H4 (cell line): ENCODE measurements around the gene SULF2. TPM values are rescaled to one million over a fixed set of nuclear protein-coding genes. Genes with fewer than 3 reads are reported as not detected.

ENCODE experiments used
- DNase-seq: peaks from one replicate; pipeline ENCODE4 v3.0.0-alpha.2; 2015; ENCODE audit warnings: low spot score
- total RNA-seq: library from RNA; depleted of rRNA; stranded (reverse); fragments of >200 nt; shearing (Covaris generic); gene quantifications from 2 replicates; pipeline ENCODE4 v1.2.3, GENCODE V29; 2014

The SULF2 gene
- total RNA-seq, 1 experiment from 2014 or later: 269 TPM

GRCh38 chr20:47669152-47669425 lies 116.2 kb downstream of the SULF2 start:
- no peak for DNase-seq

DNA sequence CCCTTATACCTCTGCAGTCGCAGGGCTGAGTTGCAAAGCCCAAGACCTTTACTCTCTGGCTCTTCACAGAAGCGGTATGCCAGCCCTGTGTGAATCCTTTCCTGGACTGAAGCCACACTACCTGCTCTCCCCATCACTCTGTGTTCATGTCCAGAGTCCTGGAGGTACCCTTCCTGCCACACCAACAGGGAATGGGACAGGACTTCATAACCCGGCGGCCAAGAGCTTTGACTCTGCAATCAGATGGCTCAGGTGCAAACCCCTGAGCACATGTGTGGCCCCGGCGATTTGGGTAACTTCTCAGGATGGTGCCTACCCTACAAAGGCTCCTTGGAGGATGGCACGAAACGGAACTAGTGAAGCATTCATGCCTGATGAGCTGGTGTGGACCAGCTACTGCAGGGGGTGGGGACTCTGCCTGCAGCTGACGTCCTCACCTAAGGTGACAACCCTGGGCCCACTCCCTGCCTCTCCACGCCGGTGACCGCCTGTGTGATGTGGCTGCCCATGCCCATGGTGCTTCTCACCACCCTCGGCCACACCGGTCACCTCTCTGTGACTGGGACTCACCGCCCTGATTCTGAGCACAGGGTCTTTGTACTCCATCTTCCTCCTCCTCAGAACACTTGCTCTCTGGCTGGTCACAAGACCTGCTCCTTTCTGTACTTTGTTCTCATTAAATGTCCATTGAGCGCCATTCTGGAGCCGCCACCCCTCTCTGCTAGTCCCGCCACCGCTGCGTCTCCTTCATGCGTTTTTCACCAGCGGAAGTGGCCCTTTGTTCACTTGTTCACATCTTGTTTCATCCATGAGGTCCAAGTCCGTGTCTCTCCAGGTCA lies 116.7 kb downstream of the SULF2 start:
- DNase-seq: no peak

- DNase-seq: no peak
These were observed 117.6 kb downstream of the SULF2 start for GRCh38 chr20:47667531-47668312.

DNA sequence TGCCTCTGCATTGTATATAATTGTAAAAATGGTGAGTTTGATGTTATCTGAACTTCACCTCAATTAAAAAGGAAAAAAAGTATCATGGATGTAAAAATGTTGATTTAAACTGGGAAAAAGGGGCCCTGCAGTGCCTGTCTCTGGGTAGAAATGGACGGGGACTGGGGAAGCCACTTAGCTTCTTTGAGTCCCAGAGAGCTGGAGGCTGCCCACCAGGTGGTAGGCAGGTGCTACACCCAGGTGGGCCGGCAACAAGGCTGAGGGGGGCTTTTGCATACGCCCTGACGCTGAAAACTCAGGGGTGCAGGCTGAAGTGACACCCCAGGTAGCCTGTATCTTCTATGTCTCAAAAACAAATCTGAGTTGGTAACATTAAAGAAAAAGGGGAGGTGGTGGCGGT lies 118.2 kb downstream of the SULF2 start:
- DNase-seq: no peak

DNA sequence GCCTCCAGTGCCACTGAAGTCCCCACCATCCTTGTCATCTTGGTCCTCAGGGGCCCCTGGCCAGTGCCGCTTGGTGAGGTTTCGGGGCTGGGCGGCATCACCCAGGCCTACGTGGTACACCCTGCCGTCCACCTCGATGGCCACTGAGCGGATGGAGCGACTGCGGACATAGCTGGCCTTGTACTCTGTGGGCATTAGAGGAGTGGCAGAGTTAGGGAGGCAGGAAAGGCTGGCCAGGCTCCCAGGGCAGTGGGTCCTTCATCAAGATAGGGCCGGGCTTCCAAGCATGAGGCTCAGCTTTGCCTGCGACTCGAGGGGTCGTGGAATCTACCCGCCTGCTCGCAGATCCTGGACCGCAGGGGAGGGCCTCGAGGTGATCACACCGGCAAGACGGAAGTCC lies 119.0 kb downstream of the SULF2 start:
- DNase-seq: no peak

DNA sequence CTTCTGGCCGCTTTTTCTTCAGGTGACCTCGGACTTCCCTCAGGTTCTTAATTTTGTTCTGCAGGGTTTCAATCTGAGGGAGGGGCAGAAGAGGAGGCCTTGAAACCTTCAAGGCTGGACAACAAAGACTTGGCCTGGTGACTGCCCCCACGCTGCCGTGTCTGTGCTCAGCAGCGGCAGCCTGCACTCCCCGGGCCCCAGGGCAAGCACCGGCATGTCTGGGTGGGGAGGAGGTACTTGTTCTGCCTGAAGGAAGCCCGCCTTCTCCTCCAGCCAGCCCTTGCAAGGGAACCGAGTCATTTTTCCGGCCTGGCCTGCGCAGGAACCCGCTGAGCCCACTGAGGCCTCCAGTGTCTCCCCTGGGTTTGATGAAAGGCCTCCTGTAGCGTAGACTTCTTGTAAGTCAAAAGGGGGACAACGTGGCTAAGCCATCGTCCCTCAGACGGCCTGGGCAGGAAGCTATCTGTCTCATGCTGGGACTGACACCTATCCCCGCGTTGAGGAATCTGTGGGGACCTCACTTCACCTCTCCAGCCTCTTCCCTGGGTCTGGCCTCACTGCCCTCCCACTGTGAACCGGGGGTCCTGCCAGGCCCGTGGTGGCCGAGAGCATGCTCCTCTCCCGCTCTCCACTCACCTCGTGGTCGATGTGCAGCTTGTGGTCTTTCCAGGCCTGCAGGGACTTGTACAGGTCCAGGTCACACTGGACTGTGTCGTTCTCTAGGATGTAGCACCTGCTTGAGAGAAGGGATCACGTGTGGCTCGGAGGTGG lies 119.9 kb downstream of the SULF2 start:
- no peak for DNase-seq

DNA sequence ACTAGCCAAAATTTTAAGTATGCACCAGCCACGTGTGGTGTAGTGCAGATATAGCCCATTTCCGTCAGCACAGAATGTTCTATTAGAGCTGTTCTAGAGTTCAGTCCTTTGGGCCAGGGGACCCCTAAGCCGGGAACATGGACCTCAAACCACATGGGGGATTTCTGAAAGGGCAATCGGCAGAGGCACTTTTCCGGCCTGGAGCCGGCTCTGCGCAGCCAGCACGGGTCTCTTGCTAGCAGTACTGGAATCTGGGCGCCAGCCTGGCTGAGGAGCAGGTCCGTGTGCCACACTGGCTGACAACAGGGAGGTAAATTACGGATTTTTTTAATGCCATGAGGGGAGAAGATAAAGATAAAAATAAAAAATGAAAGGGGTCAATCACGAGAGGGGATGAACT lies 120.5 kb downstream of the SULF2 start:
- DNase-seq: no peak

DNA sequence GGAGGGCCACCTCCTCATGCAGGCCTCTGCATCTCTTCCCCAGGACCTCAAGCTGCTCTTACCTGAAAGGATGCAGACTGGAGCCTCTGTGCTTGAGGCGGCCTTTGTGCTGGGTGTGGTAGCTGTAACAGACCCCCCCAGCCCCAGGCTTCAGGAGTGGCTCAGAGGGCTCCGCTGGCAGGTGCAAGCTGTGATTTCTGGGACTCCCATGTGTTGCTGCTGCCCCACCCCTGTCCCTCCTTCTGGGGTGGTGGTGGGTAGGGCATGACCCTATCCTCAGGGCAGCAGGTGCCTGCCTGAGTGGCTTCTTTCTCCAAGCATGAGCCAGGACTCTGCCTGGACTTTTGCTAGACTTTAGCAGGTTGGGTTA lies 121.2 kb downstream of the SULF2 start:
- no peak for DNase-seq

- peak; percentile 67 for DNase-seq
These were observed 121.8 kb downstream of the SULF2 start for GRCh38 chr20:47663354-47664067.

DNA sequence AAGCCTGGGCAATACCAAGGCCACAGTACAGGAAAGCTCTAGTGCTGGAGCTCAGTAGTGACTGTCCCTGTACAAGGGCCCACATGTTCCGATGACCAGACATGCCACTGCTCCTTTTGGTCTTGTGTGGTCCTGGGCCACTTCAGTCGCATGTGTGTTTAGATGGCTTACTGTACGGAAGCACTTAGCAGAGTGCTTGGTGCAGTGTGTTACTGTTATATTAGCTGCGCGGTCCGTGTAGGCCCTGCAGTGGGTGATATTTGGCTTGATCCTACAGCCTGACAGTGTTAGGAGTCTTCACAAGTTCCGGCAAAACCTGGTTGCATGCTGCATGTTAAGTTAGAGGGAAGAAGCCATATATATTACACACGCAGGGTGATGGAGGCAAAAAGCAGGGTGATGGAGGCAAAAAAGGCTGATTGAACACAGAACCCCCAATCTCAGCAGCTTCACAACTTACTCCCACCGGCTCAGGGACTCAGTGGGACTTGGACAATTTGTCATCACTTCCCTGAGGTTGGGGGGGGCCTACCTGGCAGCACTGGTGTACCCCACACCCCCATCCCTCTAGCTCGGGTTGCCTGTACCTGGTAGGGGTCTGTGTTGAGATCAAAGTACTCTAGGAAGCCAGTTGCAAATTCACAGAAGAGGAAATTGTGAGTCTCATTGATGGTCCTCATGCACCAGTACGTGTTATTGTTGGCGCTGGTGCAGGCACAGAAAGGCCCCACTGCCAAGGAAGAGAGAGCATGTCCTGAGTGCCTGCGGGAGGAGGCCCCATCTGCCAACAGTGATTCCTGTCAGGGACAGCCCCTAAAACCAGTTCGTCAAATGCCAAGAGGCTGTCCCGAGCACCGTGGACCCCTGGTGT lies 122.6 kb downstream of the SULF2 start:
- no peak for DNase-seq

DNA sequence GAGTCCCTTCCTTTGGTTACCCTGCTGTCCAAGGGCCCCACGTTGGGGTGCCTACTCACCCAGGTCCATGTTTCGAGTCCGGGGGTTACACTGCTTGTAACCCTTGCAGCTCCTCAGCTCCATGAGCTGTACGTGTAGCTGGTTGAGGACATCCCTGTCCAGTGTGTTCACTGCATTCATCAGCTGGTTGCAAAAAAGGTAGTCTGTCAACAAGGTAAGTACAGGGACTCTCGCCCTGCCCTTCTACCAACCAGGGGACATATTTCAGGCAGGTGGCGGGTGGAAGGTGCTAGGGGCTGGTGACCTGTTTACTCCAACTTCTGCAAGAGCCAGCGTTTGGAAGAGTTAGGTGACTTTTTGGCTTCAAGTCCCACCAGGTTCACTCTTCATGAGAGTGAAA lies 123.6 kb downstream of the SULF2 start:
- no peak for DNase-seq

DNA sequence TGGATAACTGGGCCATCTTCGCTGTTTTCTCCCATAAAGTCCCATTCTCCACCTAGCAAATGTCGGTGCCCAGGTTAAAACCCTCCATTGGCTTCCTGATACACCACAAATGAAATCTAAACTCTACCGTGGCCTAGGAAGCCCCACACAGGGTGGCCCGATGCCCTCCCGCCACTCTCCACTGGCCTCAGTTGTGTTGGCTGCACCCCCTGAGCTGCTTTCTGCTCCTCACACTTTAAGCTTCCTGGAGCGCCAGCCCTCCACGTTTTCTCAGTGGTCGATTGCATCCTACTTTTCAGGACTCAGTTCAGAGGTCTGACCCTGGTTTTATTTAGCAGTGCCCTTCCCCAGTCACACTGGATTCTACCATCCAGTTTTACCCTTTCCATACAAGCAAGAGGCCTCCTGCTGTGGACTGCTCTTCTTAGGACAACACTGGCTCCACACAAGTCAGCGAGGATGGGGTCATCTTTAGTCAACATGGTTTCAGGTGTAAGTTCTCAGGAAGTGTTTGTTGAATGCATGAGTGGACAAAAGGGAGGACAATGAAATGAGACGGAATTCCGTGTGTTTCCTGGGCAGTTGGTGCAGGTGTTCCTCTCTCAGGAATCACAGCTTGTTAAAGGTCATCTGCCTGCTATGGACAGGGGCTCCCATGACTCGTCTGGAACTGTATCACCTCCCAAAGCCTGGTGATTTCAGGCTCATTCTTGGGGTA lies 124.1 kb downstream of the SULF2 start:
- DNase-seq: no peak

GRCh38 chr20:47660602-47660905 lies 124.7 kb downstream of the SULF2 start:
- no peak for DNase-seq

- no peak for DNase-seq
These were observed 125.2 kb downstream of the SULF2 start for GRCh38 chr20:47659904-47660601.

- no peak for DNase-seq
These were observed 129.0 kb downstream of the SULF2 start for GRCh38 chr20:47656318-47656717.

GRCh38 chr20:47655635-47656034 lies 129.6 kb downstream of the SULF2 start:
- no peak for DNase-seq

GRCh38 chr20:47654370-47654769 lies 130.9 kb downstream of the SULF2 start:
- DNase-seq: no peak

DNA sequence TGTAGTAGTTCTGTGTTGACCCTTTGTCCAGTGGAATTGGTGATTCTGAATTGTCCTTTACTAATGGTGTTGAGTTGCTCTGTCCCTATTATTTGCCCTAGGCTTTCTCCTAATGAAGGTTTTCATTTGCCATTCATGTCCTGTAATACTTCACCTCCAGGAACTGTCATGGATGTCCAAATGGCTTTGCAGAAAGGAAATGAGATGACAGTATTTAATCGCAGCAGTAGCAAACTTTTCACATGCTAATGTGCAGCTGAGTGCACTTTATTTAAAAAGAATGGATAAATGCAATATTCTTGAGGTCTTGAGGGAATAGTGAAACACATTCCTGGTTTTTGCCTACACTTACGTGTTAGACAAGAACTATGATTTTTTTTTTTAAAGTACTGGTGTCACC lies 131.4 kb downstream of the SULF2 start:
- no peak for DNase-seq

DNA sequence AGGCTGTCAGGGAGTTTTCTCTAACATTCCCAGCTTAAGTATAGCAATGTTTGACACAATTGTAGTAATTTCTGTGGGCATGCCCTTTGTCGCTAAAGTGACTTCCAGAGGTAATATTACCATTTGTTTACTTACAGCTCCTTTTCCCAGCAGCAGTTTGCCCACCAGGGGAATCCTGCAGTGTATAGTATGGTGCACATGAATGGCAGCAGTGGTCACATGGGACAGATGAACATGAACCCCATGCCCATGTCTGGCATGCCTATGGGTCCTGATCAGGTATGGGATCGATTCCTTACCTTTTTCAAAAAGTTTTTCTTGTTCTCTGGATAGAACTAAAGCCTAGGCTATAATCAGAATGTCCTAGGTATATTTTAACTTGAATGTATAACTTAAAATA lies 132.5 kb downstream of the SULF2 start:
- no peak for DNase-seq

DNA sequence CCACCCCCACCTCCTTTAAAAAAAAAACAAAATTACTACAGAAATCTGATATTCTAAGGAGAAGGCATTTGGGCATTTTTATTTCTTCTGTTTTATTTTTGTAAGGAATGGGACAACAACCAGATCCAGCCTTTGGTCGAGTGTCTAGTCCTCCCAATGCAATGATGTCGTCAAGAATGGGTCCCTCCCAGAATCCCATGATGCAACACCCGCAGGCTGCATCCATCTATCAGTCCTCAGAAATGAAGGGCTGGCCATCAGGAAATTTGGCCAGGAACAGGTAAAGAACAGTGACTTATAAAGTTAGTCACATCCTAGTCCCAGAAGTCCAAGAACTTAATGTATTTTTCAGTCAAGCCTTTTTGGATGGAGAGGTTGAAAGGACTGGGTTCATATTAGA lies 133.0 kb downstream of the SULF2 start:
- DNase-seq: no peak
